Activated CD4-positive, alpha-beta T cell treated with anti-CD3 and anti-CD28 coated beads, Interleukin-2, Interleukin-4, amounts not matched to agents 100 ng/mL and 50 ng/mL, durations not matched to agents 16 hours and 8 hours (primary cell): ENCODE measurements around the gene FNDC10.

ENCODE experiments used
- DNase-seq: peaks from one replicate; pipeline ENCODE4 v3.0.0-alpha.2; 2020; ENCODE audit warnings: low spot score

The FNDC10 gene

DNA sequence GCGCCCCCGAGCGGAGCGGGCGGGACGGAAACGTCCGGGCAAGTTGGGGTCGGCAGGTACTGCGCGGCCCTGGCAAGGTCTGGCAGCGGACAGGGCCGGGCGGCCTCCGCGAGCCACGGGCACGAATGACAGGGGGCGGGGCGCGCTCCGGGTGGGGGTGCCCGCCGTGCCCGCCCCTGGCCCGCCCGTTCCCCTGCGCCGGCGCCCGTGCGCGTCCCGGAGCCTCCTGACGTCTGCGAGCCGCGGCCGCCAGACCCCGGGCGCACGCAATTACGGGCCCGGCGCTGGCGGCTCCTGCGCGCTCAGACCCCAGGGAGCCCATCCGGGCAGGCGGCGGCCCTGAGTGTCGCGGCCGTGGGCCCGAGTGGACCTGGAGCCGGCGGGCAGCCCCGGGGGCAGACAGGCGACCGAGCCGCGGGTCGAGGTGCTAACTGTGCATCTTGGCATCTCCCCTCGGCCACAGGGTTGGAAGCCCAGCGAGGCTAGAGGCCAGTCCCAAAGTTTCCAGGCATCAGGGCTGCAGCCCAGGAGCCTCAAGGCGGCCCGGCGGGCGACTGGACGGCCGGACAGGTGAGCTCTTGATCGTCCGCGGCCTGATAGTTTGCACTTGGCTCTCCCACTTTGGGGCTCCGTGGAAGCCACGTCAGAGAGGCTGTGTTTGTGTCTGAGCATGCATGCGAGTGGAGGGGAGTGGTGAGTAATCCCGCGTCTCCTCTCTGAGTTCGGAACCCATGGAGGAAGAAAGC lies 16.3 kb upstream of the FNDC10 start:
- DNase-seq = peak; percentile 18

DNA sequence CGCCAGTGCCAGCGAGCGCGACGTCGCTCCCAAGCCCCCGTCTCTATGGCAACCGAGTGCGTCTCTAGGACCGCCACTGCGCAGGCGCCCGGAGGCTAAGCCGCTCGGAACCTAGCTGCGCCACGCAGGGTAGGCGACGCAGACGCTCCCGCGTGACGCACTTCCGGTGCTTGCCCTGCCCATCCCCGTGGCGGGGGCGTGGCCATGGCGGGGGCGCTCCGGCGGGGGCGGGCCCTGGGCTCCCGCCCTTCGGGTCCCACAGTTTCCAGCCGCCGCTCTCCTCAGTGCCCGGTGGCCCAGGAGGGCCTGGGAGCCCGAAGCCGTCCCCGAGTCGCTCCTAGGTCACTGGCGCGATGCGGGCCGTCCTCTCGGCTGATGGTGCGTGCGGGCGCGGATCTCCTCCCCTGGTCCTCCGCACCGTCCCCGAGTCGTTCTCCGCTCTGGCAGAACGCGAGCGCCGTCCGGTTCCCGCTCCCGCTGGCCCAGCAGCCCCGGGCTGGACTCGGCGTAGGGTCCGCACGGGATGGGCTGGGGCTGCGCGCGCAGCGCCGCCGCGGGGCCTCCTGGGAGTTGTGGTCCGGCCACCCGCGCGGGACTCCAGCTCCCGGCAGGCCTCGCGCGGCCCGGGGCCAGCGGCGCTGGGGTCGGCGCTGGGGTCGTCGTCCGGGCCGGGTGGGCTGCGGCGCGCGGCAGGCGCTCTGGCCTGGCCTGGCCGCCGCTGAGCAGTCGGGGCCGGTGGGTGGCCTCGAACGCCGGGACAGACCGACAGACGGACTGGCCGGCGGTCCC lies 15.5 kb upstream of the FNDC10 start, which contains the start of gene MIB2:
MIB2 (plus strand) TSS at position 245 of the 789 bp plus-strand sequence. CDS start 7,953 bp downstream, outside the sequence.
- peak; percentile 99 for DNase-seq

DNA sequence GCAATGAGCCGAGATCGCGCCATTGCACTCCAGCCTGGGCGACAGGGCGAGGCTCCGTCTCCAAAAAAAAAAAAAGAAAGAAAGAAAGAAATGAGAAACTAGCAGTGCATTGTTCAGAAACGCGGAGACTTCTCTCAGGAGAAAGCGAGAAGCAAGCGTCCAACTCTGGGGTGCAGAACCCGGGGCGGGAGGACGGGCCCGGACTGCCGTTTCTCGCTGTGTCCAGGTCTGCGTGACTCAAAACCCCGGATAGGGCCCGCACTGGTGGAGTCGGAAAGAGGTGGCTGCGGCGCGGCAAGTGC lies 15.0 kb upstream of the FNDC10 start:
- DNase-seq = no peak

DNA sequence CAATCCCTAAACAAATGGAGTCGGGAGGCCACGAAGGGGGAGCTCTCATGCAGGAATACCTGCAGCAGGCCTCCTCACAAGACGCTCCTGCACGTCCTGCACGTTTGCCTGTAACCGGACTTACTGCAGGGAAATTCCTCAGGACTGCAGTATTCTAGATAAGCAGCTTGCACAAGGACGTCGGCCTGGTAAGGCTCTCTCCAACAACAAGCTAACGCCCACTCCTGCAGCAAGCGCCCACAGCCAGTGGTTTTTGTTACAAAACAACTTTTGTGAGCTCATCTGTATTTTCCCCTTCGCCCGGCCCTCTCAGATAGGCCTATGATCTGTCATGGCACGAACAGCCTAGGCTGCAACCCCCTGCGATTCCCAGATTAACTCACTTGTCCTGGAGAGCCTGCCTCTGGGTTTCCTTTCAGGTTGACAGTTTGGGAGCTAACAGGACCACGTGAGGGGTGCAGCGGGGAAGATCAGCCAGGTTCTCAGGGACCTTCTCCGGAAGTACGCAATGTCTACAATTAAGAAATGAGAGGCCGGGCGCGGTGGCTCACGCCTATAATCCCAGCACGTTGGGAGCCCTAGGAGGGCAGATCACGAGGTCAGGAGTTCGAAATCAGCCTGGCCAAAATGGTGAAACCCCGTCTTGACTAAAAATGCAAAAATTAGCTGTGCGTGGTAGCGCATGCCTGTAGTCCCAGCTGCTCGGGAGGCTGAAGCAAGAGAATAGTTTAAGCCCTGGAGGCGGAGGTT lies 14.4 kb upstream of the FNDC10 start:
- DNase-seq = peak; percentile 46

DNA sequence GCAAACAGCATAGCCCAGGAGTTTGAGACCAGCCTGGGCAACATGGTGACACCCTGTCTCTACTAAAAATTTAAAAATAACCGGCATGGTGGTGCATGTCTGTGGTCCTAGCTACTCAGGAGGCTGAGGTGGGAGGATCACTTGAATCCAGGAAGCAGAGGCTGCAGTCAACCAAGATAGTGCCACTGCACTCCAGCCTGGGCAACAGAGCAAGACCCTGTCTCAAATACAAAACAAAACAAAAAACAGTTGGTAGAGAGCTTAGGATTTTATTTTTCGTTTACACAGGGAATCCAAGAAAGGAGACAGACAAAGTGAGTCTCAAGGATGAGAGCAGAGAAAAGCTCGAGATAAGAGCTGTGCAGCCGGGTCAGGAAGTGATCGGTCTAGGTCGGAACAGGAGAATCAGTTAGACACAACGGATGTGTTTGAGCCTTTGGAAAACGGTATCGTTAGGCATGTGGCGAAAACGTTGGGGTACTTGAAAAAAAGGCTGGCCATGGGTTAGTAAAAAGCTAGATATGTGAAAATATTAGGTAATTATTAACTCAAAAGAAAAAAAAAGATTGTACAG lies 13.7 kb upstream of the FNDC10 start:
- no peak for DNase-seq

DNA sequence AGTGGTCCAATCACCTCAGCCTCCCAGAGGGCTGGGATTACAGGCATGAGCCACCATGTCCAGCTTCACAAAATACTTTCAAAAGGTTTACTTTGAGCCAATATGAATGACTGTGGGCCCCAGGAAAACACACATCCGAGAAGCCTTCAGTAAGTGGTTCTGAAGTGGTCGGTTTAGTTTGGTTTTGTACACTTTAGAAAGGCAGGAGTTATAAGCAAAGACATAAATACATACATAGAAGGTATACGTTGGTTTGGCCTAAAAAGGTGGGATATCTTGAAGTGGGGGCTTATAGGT lies 12.1 kb upstream of the FNDC10 start:
- no peak for DNase-seq

DNA sequence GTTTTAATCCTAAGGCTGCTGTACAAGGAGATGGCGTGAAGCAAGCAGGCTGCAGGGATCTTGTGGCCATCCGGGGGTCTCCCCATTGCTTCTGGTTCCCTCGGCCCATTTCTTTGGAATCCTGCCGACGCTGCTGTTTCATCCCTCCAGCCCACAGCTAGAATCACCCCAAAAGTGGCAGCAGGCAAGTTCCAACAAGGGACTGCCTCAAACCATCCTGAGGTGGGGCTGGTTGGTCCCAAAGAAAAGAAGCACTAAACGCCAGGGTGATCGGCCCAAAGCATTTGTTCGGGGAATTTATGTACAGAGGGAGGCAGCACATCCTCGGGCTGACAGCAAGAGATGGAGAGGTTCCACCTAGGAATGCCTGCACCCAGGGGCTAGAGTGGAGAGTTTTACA lies 10.9 kb upstream of the FNDC10 start:
- DNase-seq = no peak

DNA sequence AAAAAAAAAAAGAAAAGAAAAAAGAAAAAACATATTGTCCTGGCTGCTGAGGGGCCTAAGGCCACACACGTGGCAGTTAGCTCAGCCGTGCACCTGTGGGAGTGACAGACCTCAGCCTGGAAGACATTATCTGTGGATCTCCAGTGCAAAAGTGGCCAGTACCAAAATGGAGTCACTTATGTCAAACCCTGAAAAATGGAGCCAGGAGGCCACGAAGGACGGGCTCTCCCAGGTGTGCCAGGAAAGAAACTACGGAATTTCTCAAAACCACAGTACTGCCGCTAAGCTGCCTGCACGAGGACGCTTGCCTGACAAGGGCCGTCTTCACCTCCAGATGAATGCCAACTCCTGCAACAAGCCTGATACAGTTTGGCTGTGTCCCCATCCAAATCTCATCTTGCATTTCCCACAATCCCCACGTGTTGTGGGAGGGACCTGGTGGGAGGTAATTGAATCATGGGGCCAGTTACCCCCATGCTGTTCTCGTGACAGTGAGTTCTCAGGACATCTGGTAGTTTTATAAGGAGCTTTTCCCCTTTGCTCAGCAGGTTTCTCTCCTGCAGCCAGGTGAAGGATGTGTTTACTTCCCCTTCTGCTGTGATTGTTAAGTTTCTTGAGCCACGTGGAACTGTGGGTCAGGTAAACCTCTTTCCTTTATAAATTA lies 10.0 kb upstream of the FNDC10 start:
- DNase-seq = no peak

DNA sequence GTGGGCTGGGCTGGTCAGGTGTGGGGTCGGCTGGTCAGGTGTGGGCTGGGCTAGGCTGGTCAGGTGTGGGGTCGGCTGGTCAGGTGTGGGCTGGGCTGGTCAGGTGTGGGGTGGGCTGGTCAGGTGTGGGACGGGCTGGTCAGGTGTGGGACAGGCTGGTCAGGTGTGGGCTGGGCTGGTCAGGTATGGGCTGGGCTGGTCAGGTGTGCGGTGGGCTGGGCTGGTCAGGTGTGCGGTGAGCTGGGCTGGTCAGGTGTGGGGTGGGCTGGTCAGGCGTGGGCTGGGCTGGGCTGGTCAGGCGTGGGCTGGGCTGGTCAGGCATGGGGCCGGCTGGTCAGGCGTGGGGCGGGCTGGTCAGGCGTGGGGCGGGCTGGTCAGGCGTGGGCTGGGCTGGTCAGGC lies 6.3 kb upstream of the FNDC10 start:
- no peak for DNase-seq

DNA sequence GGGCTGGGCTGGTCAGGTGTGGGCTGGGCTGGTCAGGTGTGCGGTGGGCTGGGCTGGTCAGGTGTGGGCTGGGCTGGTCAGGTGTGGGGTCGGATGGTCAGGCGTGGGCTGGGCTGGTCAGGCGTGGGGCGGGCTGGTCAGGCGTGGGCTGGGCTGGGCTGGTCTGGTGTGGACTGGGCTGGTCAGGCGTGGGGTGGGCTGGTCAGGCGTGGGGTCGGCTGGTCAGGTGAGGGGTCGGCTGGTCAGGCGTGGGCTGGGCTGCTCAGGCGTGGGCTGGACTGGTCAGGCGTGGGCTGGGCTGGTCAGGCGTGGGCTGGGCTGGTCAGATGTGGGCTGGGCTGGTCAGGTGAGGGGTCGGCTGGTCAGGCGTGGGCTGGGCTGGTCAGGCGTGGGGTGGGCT lies 5.8 kb upstream of the FNDC10 start:
- no peak for DNase-seq

DNA sequence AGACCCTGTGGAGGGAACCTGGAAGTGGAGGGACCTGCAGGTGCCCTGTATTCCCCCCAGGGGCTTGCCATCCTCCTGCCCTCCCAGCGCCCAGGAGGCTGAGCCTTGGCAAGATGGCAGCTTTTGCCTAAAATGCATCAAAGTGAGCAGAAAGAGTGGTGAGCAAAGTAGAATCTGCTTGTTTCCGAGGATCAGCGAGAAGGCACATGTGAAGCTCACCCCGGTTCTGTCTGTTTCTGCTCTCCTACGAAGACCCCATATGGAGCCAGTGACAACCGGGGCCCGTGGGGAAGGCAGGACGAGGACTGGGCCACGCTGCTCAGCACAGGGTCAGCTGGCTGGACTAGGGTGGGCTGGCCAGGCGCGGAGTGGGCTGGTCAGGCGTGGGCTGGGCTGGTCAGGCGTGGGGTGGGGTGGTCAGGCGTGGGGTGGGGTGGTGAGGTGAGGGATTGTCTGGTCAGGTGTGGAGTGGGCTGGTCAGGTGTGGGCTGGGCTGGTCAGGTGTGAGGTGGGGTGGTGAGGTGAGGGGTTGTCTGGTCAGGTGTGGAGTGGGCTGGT lies 5.2 kb upstream of the FNDC10 start:
- no peak for DNase-seq

DNA sequence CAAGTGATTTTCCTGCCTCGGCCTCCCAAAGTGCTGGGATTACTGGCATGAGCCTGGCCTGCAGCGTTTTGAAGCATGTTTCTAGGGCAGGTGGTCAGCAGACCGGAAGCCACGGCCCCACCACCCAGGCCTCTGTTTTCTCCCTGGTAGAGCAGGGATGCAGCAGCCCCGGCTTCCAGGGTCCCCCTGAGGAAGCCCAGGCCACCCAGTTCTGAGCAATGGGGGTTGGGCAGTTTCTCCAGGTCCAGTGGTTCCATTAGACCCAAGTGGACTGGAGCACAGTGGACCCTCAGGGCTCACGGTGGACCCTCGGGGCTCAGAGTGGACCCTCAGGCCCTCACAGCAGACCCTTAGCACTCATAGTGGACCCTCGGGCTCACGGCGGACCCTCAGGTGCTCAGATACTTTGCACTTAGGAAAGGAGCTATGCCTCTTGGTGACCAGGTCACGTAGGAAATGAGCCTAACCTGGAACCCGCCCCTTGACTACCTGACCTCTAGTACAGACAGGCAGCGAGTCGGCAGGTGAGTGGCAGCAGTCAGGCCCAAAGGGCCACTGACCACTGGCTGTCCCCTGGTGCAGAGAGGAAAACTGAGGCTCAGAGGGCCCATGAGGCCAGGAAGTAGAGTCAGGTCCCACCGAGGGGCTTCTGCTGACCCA lies 4.6 kb upstream of the FNDC10 start:
- no peak for DNase-seq

DNA sequence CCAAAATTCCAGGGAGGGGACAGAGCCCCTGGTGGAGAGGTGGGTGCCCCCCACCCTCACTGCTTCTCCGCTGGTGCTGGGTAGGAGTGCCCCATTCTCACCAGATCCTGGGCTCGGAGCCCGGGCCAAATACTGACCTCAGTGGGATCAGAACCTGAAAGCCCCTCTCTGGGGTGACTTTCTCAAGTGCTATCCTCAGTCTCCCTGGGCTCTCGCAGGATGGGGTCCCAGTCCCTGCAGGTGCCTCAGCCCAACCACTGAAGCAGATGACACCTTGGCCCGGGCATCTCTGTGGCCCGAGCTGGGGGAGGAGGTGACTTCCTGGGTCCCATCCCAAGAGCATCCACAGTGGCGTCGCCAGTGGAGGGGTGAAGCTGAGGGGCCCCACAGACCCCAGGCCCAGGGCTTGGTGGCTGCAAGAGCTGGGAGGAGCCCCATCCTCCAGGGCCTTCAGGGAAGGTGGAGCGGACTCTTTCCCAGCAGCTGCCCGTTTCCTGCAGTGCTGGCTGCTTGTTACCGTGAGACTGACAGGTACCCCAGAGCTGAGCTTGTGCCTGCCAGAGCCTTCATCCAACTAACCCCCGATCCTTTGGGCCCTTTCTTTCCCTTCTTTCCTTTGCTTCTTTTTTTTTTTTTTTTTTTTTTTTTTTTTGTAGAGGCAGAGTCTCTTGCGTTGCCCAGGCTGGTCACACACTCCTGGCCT lies 3.9 kb upstream of the FNDC10 start:
- no peak for DNase-seq

DNA sequence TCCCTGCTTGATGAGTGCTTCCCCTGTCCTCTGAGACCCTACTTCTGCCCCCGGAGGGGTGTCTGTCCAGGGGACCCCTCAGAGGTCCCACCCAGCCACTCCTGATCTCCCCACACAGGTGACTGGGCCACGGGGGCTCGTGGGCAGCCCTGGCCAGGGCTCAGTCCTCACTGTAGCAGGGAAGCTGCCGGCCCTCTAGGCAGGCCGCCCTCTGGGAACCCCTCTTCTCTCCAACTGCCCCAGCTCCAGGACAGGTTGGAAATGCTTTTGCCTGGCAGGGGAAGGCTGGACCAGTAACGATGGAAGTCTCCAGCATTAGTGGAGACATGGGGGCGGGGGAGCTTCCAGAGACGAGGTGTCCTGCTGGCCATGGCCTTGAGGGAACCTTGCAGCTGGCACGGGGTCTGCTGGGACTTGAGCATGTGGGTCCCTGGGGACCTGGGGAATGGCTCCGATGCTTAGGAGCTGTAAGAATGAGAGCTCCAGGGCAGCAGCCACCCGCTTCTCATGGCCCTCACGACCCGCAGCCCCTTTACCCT lies 3.1 kb upstream of the FNDC10 start:
- DNase-seq = no peak

DNA sequence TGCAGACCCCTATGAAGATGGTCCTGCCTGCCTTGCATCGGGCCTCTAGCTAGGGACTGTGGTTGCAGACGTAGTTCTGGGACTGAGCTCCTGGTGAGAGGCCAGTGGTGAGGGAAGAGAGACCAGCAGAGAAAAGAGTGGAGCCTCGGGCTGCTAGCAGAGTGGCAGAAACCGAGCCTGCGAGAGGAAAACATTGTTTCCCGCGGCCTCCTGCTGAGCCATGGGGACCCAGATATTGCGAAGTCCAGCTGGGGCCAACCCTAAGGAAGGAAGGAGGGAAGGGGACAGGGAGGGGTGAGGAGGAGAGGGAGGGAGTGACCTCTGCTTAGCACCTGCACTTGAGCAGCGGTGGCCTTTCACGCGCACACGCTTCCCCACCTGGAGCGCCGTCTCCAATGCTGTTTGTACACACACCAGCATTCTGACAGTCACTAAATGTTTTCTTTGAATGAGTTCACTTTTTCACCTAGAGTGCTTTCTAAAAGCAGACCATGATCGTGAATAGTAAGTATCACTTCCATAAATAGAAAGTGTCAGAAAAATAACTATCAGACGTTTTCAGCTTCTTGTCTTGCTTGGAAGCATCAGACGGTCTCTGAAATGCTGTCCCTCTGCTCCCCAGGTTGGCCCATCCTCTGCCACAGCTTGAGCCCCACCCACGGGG lies 2.5 kb upstream of the FNDC10 start:
- DNase-seq = no peak

DNA sequence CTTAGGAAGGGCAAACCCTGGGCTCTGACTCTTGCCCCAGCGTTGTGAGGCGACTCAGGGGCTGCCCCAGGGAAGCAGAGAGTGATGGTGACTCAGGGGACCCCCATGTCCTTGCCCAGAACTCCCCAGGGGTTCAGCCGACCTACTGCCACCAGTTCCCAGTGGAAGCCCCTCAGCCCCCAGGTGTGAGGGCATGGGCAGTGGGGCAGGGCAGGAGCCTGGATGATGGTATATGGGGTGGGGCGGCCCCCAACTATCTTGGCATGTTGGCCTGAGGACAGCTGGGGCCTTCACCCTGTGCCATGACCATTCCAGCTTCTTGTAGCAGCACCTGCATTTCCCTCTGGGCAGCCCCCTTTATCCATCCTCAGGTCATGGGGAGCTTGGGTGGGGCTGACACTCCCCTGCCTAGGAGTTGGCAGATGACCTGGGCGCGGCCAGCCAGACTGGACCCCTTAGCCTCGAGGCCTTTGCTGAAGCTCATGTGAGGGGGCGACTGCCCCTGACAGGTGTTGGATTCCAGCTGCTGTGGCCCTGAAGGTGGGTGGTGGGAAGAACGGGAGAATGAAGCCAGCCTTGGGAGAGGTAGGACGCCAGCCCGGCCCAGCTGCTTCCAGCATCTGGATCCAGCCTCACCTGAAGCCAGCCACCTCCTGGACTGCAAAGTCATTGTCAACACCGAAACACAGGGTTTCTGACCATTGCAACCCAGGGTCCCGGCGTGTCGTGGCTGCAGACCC lies 1.8 kb upstream of the FNDC10 start:
- DNase-seq = no peak

DNA sequence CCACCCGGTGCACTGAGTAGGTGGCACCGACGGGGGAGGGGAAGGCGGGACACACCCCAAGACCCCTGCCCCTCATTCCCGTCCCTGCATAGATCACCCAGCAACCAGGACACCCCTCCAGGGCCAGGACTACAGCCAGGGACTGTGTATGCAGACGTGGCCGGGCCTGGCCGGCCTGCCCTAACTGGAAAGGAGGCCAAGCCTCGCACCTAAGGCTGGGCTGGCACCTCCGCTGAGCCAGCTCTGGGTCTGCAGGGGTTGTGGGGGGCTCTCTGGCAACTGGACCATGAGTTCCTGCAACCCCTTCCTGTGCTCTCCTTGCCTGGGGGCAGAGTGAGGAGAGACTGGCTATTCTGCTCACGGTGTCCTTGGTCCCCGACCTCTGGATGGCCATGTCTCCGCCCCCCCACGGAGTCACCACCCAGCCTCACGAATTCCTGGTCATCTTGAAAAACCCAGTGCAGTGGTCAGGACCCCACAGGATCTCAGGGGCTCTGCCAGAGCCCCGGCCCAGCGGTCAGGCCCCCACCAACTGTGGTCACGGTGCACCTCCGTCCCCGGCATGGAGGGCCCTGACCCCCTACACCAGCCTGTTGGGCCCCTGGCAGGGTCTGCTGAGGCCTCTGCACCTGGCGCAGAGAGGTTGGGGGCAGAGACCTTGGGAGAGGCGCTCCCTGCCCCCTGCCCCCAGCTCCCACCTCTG lies 1.1 kb upstream of the FNDC10 start:
- no peak for DNase-seq
